ENCODE data around the gene CD84. TPM values are rescaled to one million over a fixed set of nuclear protein-coding genes. Genes with fewer than 3 reads are reported as not detected.

CD84 gene
- polyA plus RNA-seq, 3 donors = 14.5 to 33.5 (median 31.8) TPM

DNA sequence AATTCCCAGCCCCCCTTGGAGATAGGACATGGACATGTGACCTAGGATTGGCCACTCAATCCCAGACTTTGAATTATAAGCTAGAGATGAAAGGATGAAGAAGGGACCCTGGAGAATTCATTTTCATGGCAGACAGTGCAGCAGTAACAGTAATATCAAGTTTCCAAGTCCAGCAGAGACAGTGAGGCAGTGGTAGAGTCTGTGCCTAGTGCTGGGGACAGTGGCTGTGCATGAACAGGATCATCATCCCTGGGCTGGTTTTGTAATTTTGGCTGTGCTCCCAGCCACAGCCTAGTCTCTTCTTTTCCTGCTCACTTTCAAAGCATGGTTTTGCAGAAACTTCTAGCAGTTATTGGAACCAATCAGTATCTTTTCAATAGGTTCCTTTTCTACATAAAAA, 29.6 kb upstream of the CD84 start:
- Mint-ChIP-seq H3K4me1 (peaks cover 7% of the 10 kb centered on the region), H3K9me3 (peaks cover 4 to 7% (median 6%) of the 10 kb centered on the region in 7 donors), H3K4me3 (no peak overlapping the region), H3K27ac (no peak overlapping the region), H3K36me3 (peaks cover 0 to 5% of the 10 kb centered on the region in 2 donors), H3K27me3 (ENCODE audit: low read depth in 3 of 3) (no peaks in the 10 kb centered on the region)
- Histone ChIP-seq H3K9me3 (replicated peaks in 1 of 2; ENCODE audit: control insufficient read depth in 1 of 2, insufficient read depth in 1 of 2, low read length in 2 of 2) (peaks cover 0 to 3% of the 10 kb centered on the region in 2 donors), H4K20me1 (ENCODE audit: insufficient read depth, low read length) (no peaks in the 10 kb centered on the region), H3K27ac (ENCODE audit: low read depth in 1 of 2, low read length in 2 of 2) (no peak overlapping the region), H3K36me3 (replicated peaks in 1 of 2; ENCODE audit: control insufficient read depth in 1 of 2, insufficient read depth in 2 of 2, low read length in 2 of 2) (no peaks in the 10 kb centered on the region), H3K4me1 (ENCODE audit: control insufficient read depth in 1 of 2, insufficient read depth in 2 of 2, low read length in 2 of 2) (no peaks in the 10 kb centered on the region), H3K27me3 (ENCODE audit: control insufficient read depth in 2 of 2, insufficient read depth in 2 of 2, low read length in 2 of 2) (no peaks in the 10 kb centered on the region), H3K4me2 (replicated peaks; ENCODE audit: extremely low read depth, low read length, poor library complexity, severe bottlenecking) (no peak overlapping the region), H3K79me2 (ENCODE audit: insufficient read depth, low read length) (no peaks in the 10 kb centered on the region), H3K4me3 (replicated peaks in 1 of 3; ENCODE audit: low read depth in 2 of 3, low read length in 3 of 3) (no peak overlapping the region), H2AFZ (ENCODE audit: insufficient read depth, low read depth, low read length, poor library complexity, severe bottlenecking) (no peak overlapping the region), H3K9ac (ENCODE audit: insufficient read depth, low read length, poor library complexity, severe bottlenecking) (no peak overlapping the region)
- TF ChIP-seq, protein P1, sequence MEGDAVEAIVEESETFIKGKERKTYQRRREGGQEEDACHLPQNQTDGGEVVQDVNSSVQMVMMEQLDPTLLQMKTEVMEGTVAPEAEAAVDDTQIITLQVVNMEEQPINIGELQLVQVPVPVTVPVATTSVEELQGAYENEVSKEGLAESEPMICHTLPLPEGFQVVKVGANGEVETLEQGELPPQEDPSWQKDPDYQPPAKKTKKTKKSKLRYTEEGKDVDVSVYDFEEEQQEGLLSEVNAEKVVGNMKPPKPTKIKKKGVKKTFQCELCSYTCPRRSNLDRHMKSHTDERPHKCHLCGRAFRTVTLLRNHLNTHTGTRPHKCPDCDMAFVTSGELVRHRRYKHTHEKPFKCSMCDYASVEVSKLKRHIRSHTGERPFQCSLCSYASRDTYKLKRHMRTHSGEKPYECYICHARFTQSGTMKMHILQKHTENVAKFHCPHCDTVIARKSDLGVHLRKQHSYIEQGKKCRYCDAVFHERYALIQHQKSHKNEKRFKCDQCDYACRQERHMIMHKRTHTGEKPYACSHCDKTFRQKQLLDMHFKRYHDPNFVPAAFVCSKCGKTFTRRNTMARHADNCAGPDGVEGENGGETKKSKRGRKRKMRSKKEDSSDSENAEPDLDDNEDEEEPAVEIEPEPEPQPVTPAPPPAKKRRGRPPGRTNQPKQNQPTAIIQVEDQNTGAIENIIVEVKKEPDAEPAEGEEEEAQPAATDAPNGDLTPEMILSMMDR (IDR thresholded peaks at IDR 0.05) = no peak
- intact Hi-C loops (cut with micrococcal nuclease) = loop anchor here (2.0 to 5.0 kb wide), 3 partner anchors 30 to 67 kb away; partner anchors contain the start of gene CD84 (in 1 of the 2)
- DNase-seq = no peak

DNA sequence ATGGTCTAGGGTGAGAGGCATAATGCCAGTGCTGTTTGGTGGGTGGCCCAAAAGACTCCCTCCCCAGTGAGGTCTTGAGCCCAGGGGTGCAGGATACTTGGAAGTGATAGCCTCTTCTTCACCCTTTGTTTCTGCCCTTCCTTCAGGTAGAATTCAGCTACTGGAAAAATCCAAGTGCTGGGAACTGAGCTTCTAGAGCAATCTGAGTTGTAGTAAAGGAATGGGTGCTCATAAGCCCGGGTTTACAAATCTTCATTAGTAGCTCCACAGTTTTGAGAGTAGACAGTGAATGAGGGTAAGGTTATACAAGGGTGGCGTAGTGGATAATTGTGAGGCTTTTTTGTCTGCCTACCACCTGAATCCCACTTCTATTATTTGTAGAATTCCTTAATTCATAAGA, 29.2 kb upstream of the CD84 start:
- intact Hi-C loops (cut with micrococcal nuclease) = loop anchor here (2.0 to 5.0 kb wide), 3 partner anchors 30 to 66 kb away; partner anchors contain the start of gene CD84 (in 1 of the 2)
- Mint-ChIP-seq H3K27ac (no peak overlapping the region), H3K4me3 (no peak overlapping the region), H3K27me3 (ENCODE audit: low read depth in 3 of 3) (no peaks in the 10 kb centered on the region), H3K36me3 (peaks cover 0 to 5% of the 10 kb centered on the region in 2 donors), H3K9me3 (peaks cover 4 to 8% (median 7%) of the 10 kb centered on the region in 7 donors), H3K4me1 (peaks cover 7% of the 10 kb centered on the region)
- Histone ChIP-seq H3K4me1 (ENCODE audit: control insufficient read depth in 1 of 2, insufficient read depth in 2 of 2, low read length in 2 of 2) (no peaks in the 10 kb centered on the region), H3K4me3 (replicated peaks in 1 of 3; ENCODE audit: low read depth in 2 of 3, low read length in 3 of 3) (no peak overlapping the region), H3K27ac (ENCODE audit: low read depth in 1 of 2, low read length in 2 of 2) (no peak overlapping the region), H3K27me3 (ENCODE audit: control insufficient read depth in 2 of 2, insufficient read depth in 2 of 2, low read length in 2 of 2) (no peaks in the 10 kb centered on the region), H3K9ac (ENCODE audit: insufficient read depth, low read length, poor library complexity, severe bottlenecking) (no peak overlapping the region), H4K20me1 (ENCODE audit: insufficient read depth, low read length) (no peaks in the 10 kb centered on the region), H3K9me3 (replicated peaks in 1 of 2; ENCODE audit: control insufficient read depth in 1 of 2, insufficient read depth in 1 of 2, low read length in 2 of 2) (peaks cover 0 to 3% of the 10 kb centered on the region in 2 donors), H3K79me2 (ENCODE audit: insufficient read depth, low read length) (no peaks in the 10 kb centered on the region), H2AFZ (ENCODE audit: insufficient read depth, low read depth, low read length, poor library complexity, severe bottlenecking) (no peak overlapping the region), H3K4me2 (replicated peaks; ENCODE audit: extremely low read depth, low read length, poor library complexity, severe bottlenecking) (no peak overlapping the region), H3K36me3 (replicated peaks in 1 of 2; ENCODE audit: control insufficient read depth in 1 of 2, insufficient read depth in 2 of 2, low read length in 2 of 2) (no peaks in the 10 kb centered on the region)
- TF ChIP-seq, protein P1 (IDR thresholded peaks at IDR 0.05) = no peak
- no peak for DNase-seq
- WGBS (ENCODE audit: insufficient coverage) = no CpG with 5 or more reads among the region's 2 CpGs

All from CD14-positive monocyte (primary cell).